K562 (cell line): ENCODE data around the gene RGS19. TPM values are rescaled to one million over a fixed set of nuclear protein-coding genes. Genes with fewer than 3 reads are reported as not detected.
A peak's percentile ranks its signal among the peaks of the same experiment; 100 is the strongest.

Experiments
- ATAC-seq: fragments of 200-7000 bp; cut with Tn5 transposase; 3 replicates; pipeline ENCODE4 v1.9.1; 2020; ENCODE audit warnings: moderate library complexity
- BruUV-seq: library from RNA; stranded (reverse); fragments of 400-500 nt; replicated peaks from 2 replicates; lab custom pipeline; 2021; lab: Mats Ljungman, UMichigan
- CTCF ChIA-PET: fragments of 300-600 bp; formaldehyde crosslinking; extraction: SDS; loops from one replicate; lab custom pipeline; 2021; ENCODE audit warnings: low intra/inter-chr PET ratio; lab: Yijun Ruan, JAX
- POLR2A ChIA-PET: fragments of 300-600, 350-650 bp; sonication (Branson Sonifier 250); formaldehyde crosslinking; extraction: SDS; loops from one replicate; lab custom pipeline; 2021; ENCODE audit warnings: antibody characterized with exemption, inconsistent platforms; lab: Yijun Ruan, JAX
- DNase-seq, 4 experiments: peaks; one replicate each; pipeline versions ENCODE4 v3.0.0 to v3.0.0-alpha.2; 2011 to 2018; ENCODE audit warnings: low spot score in 3 of 4, mixed read lengths in 3 of 4; ENCODE audit errors: extremely low read depth in 1 of 4
- FAIRE-seq: peaks from 2 replicates; lab custom pipeline; 2011; peaks lifted over from hg19 to GRCh38; lab: Jason Lieb, UNC
- H2AFZ ChIP-seq: 2 replicates; pipeline ENCODE4 v1.6.0; 2011; ENCODE audit warnings: low read depth, low read length, control low read depth, inconsistent platforms
- H3K27ac ChIP-seq: fragments of 200-600 bp; 3 replicates; pipeline ENCODE4 v1.8.0; 2011; ENCODE audit warnings: low read depth, mild to moderate bottlenecking, control low read depth, inconsistent platforms, low read length, moderate library complexity, mixed read lengths; ENCODE audit errors: extremely low read depth
- H3K27me3 ChIP-seq, 2 experiments: fragments of 300-600 bp in 1 of 2; 2 replicates in 1 of 2; 3 replicates in 1 of 2; pipeline versions ENCODE4 v1.6.0 to v1.8.0; 2011; ENCODE audit warnings: inconsistent platforms in 2 of 2, low read length in 2 of 2, mild to moderate bottlenecking in 1 of 2, mixed read lengths in 1 of 2, moderate library complexity in 1 of 2; ENCODE audit not compliant: control insufficient read depth in 2 of 2, insufficient read depth in 2 of 2
- H3K36me3 ChIP-seq: fragments of 300-600 bp; 3 replicates; pipeline ENCODE4 v1.8.0; 2011; ENCODE audit warnings: mild to moderate bottlenecking, low read length, inconsistent platforms; ENCODE audit not compliant: control insufficient read depth, insufficient read depth
- H3K4me1 ChIP-seq, 2 experiments: fragments of 200-600 bp in 1 of 2; replicated peaks in 1 of 2; 2 replicates in 1 of 2; 3 replicates in 1 of 2; pipeline versions ENCODE4 v1.5.1 to v1.8.0; 2011; ENCODE audit warnings: inconsistent platforms in 2 of 2, low read length in 2 of 2, mild to moderate bottlenecking in 1 of 2, mixed read lengths in 1 of 2, moderate library complexity in 1 of 2; ENCODE audit not compliant: control insufficient read depth in 2 of 2, insufficient read depth in 2 of 2
- H3K4me2 ChIP-seq: 2 replicates; pipeline ENCODE4 v1.6.1; 2011; ENCODE audit warnings: low read length, control low read depth, inconsistent platforms, mixed read lengths; ENCODE audit not compliant: insufficient read depth
- H3K4me3 ChIP-seq: fragments of 200-600 bp; sonication (generic), shearing (Covaris generic); 2 replicates; pipeline ENCODE4 v1.5.1; 2016; ENCODE audit warnings: control low read depth, inconsistent platforms
- H3K79me2 ChIP-seq: fragments of 200-600 bp; 3 replicates; pipeline ENCODE4 v1.8.0; 2011; ENCODE audit warnings: low read length, inconsistent platforms; ENCODE audit not compliant: control insufficient read depth, insufficient read depth
- H3K9ac ChIP-seq, 2 experiments: 2 replicates each; pipeline versions ENCODE4 v1.6.0 to v1.6.1; 2011; ENCODE audit warnings: low read depth in 2 of 2, low read length in 2 of 2, control low read depth in 1 of 2, inconsistent platforms in 1 of 2, mild to moderate bottlenecking in 1 of 2, mixed read lengths in 1 of 2; ENCODE audit not compliant: insufficient read depth in 1 of 2
- H3K9me1 ChIP-seq: one replicate; pipeline ENCODE4 v1.6.0; 2011; ENCODE audit warnings: inconsistent platforms, mild to moderate bottlenecking, low read length, moderate library complexity; ENCODE audit not compliant: control insufficient read depth, insufficient read depth
- H3K9me3 ChIP-seq: replicated peaks from 2 replicates; pipeline ENCODE4 v1.5.1; 2011; ENCODE audit warnings: low read depth, low read length, inconsistent platforms; ENCODE audit not compliant: control insufficient read depth, insufficient read depth
- H4K20me1 ChIP-seq: replicated peaks from 2 replicates; pipeline ENCODE4 v1.6.1; 2011; ENCODE audit warnings: low read length, inconsistent platforms, mixed read lengths; ENCODE audit not compliant: control insufficient read depth, insufficient read depth
- E2F6 ChIP-seq, 2 experiments: IDR thresholded peaks; 2 replicates each; pipeline ENCODE4 v1.6.1; 2011; ENCODE audit warnings: borderline replicate concordance in 1 of 2, control low read depth in 1 of 2, low read depth in 1 of 2, low read length in 1 of 2, mild to moderate bottlenecking in 1 of 2, mixed read lengths in 1 of 2, moderate library complexity in 1 of 2; ENCODE audit not compliant: insufficient read depth in 1 of 2, insufficient read length in 1 of 2, poor library complexity in 1 of 2, severe bottlenecking in 1 of 2; ENCODE audit errors: extremely low read depth in 1 of 2
- MEIS2 ChIP-seq: fragments of 450-650 bp; IDR thresholded peaks from 2 replicates; pipeline ENCODE4 v1.6.1; 2014; ENCODE audit warnings: mild to moderate bottlenecking; ENCODE audit not compliant: partially characterized antibody
- MIER1 ChIP-seq: fragments of 450-650 bp; IDR thresholded peaks from 2 replicates; pipeline ENCODE4 v1.6.1; 2016; ENCODE audit warnings: antibody characterized with exemption, mild to moderate bottlenecking, low read depth
- NONO ChIP-seq, 2 experiments: fragments of 200-400 bp in 1 of 2; fragments of 450-650 bp in 1 of 2; formaldehyde crosslinking in 1 of 2; IDR thresholded peaks; 2 replicates each; pipeline ENCODE4 v1.6.1; 2017; ENCODE audit warnings: low read depth in 2 of 2, mild to moderate bottlenecking in 2 of 2, moderate library complexity in 2 of 2, low read length in 1 of 2
- TGIF2 ChIP-seq: sonication (generic); formaldehyde crosslinking; IDR thresholded peaks from 2 replicates; pipeline ENCODE4 v1.8.1; 2022; ENCODE audit warnings: mild to moderate bottlenecking, missing genetic modification reagents, moderate library complexity
- UBTF ChIP-seq, 2 experiments: IDR thresholded peaks; 2 replicates each; pipeline ENCODE4 v1.6.1; 2012; ENCODE audit warnings: improper control_type of control experiment in 2 of 2, low read depth in 2 of 2, low read length in 2 of 2, borderline replicate concordance in 1 of 2
- WGBS: fragments of 100-300 bp; shearing (Covaris generic); methylation state at CpG from one replicate; pipeline ENCODE4 v1.1.6; 2016; ENCODE audit warnings: low coverage, mixed read lengths; ENCODE audit not compliant: insufficient coverage; ENCODE audit errors: missing lambda C conversion rate; 5-methylcytosine and 5-hydroxymethylcytosine counted together
- in situ Hi-C: fragments of 300-500 bp; cut with MboI; formaldehyde crosslinking; loops from 4 replicates; pipeline ENCODE4 v1.15.0; 2018; ENCODE audit warnings: inconsistent platforms, mixed read lengths
- intact Hi-C: fragments of 100-400 bp; cut with micrococcal nuclease; formaldehyde crosslinking; loops from 2 replicates; pipeline ENCODE4 v1.14.2; 2022
- polyA plus RNA-seq, 8 experiments: library from polyadenylated mRNA; depleted of rRNA in 4 of 8; stranded (reverse) in 5 of 8; unstranded in 3 of 8; fragments of >200 nt; fragmentation: Nextera tagmentation in 2 of 8; fragmentation: Illumina TruSeq in 1 of 8; extraction: Ambion mirVana in 2 of 8; extraction: Trizol in 1 of 8; gene quantifications; 2 replicates each; pipeline versions ENCODE4 v1.2.1 to v1.2.3, GENCODE V29; 2011 to 2014; ENCODE audit warnings: inconsistent platforms in 1 of 8, missing spikeins in 1 of 8
- total RNA-seq, 7 experiments: library from RNA; depleted of rRNA in 6 of 7; stranded (reverse); fragments of >200 nt in 6 of 7; fragmentation: Illumina TruSeq in 2 of 7; extraction: Trizol in 2 of 7; gene quantifications; 2 replicates each; pipeline versions ENCODE4 v1.2.1 to v1.2.3, GENCODE V29; 2011 to 2021; ENCODE audit warnings: low replicate concordance in 1 of 7

The RGS19 gene
- total and polyA plus RNA-seq, 9 of the 15 experiments (the other 6 are each of a cell fraction or from before 2014, with no cell fraction given), result 0.41 to 23.7 (median 14.6) TPM

DNA sequence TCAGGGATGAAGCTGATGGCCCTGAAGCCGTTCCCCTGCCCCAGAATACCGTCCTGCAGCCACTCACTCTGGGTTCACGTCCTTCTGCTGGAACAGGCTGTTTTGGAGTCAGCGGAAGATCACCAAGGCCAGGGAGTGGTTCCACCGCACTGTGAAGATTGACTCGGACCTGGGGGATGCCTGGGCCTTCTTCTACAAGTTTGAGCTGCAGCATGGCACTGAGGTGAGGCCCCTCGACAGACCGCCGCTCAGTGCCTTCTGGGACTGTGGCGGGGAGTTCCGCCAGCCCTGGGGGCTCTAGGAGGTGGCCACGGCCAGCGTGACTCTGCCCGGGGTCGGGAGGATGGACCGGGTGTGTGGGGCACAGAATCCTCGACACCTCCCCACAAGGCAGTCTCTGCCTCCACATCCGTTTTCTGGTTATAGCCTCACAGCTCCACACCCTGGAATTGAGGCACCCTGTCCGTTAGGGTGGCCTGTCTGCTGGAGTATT is 47.5 kb downstream of the RGS19 start:
- Histone ChIP-seq H3K4me1 (peaks cover 12 to 33% of the 10 kb centered on the region in 2 experiments), H2AFZ (no peak overlapping the region), H3K9ac (peak overlapping the region in 1 of 2 experiments; percentile 52; a peak in 1 of 4 replicates), H3K79me2 (no peaks in the 10 kb centered on the region), H3K4me3 (no peak overlapping the region), H3K9me3 (no peaks in the 10 kb centered on the region), H3K36me3 (peaks cover 78% of the 10 kb centered on the region; the same call in 2 of the 3 replicates), H3K4me2 (no peak overlapping the region), H3K9me1 (peaks cover 3% of the 10 kb centered on the region), H3K27ac (no peak overlapping the region), H4K20me1 (no peaks in the 10 kb centered on the region), H3K27me3 (no peaks in the 10 kb centered on the region)
- intact Hi-C loops (no loop called here), in situ Hi-C loops (no loop called here)
- CTCF ChIA-PET, result no interaction called here
- no peak for TF ChIP-seq E2F6 (IDR thresholded peaks at IDR 0.05; ENCODE audit: borderline replicate concordance in 1 of 2, extremely low read depth in 1 of 2, insufficient read depth in 1 of 2, insufficient read length in 1 of 2, low read depth in 1 of 2, low read length in 1 of 2, poor library complexity in 1 of 2, severe bottlenecking in 1 of 2)
- no peak for TF ChIP-seq MEIS2
- no peak for TF ChIP-seq TGIF2
- TF ChIP-seq MIER1, result no peak
- no peak for TF ChIP-seq NONO (IDR thresholded peaks at IDR 0.05; ENCODE audit: low read depth in 2 of 2, low read length in 1 of 2)
- no peak for TF ChIP-seq UBTF (IDR thresholded peaks at IDR 0.05; ENCODE audit: borderline replicate concordance in 1 of 2, low read depth in 2 of 2, low read length in 2 of 2)
- POLR2A ChIA-PET, result no interaction called here
- FAIRE-seq (no peak), ATAC-seq (no peak), DNase-seq (no peak)
- no TSS peak for BruUV-seq
- WGBS, result 88% methylated on average over 14 of the region's 19 CpGs
